H7 (cell line): ENCODE measurements around the gene RANGAP1. TPM values are rescaled to one million over a fixed set of nuclear protein-coding genes. Genes with fewer than 3 reads are reported as not detected.

ENCODE experiments used
- total RNA-seq: library from RNA; depleted of rRNA; stranded (reverse); fragments of >200 nt; shearing (Covaris generic); gene quantifications from 2 replicates; pipeline ENCODE4 v1.2.3, GENCODE V29; 2014; rRNA removed

Gene RANGAP1
- total RNA-seq, 1 experiment from 2014 or later = 133 TPM

Other genes with a start within 250 kb of the RANGAP1 start
- gene EP300, start 193.6 kb downstream of the RANGAP1 start, total RNA-seq = 32.8 and 60.0 TPM in 2 replicates
- 19.8 and 20.9 TPM in 2 replicates for gene L3MBTL2, start 80.9 kb downstream of the RANGAP1 start, total RNA-seq
- gene CHADL, start 45.3 kb downstream of the RANGAP1 start, total RNA-seq = 0.33 TPM in 1 of 2 replicates, not detected in the other
- 58.2 TPM in 2 replicates for gene ZC3H7B, start 15.3 kb upstream of the RANGAP1 start, total RNA-seq
- gene TEF, start 95.8 kb upstream of the RANGAP1 start, total RNA-seq = 4.8 and 12.7 TPM in 2 replicates
- gene TOB2, start 160.6 kb upstream of the RANGAP1 start, total RNA-seq = 31.7 and 33.1 TPM in 2 replicates
- gene PHF5A, start 182.5 kb upstream of the RANGAP1 start, total RNA-seq = 111 and 115 TPM in 2 replicates
- gene ACO2, start 182.9 kb upstream of the RANGAP1 start, total RNA-seq = 101 and 103 TPM in 2 replicates